Upper lobe of left lung (tissue), 6 donors: ENCODE data around the gene CDR2. TPM values are rescaled to one million over a fixed set of nuclear protein-coding genes. Genes with fewer than 3 reads are reported as not detected.

ENCODE experiments used
- ATAC-seq, 2 donors: fragments of 200-7000 bp; cut with Tn5 transposase; one replicate each; pipeline ENCODE4 v1.9.1; 2022; ENCODE audit warnings: mild to moderate bottlenecking in 2 of 2, moderate library complexity in 2 of 2; ENCODE audit not compliant: low FRiP score in 2 of 2
- DNase-seq, 2 donors: peaks; one replicate each; pipeline ENCODE4 v3.0.0-alpha.2; 2019 to 2020
- H3K27ac ChIP-seq, 4 donors: fragments of 200-600 bp; sonication (generic); one replicate each; pipeline ENCODE4 v1.5.1; 2016 to 2019
- H3K27me3 ChIP-seq, 4 donors: fragments of 200-600 bp; sonication (generic); one replicate each; pipeline ENCODE4 v1.5.1; 2017 to 2019
- H3K36me3 ChIP-seq, 4 donors: fragments of 200-600 bp; sonication (generic); one replicate each; pipeline ENCODE4 v1.5.1; 2016 to 2019
- H3K4me1 ChIP-seq, 4 donors: fragments of 200-600 bp; sonication (generic); one replicate each; pipeline ENCODE4 v1.5.1; 2018 to 2019
- H3K4me3 ChIP-seq, 4 donors: fragments of 200-600 bp; sonication (generic); one replicate each; pipeline ENCODE4 v1.5.1; 2017 to 2019; ENCODE audit warnings: mild to moderate bottlenecking in 2 of 4, moderate library complexity in 1 of 4
- H3K9me3 ChIP-seq, 4 donors: fragments of 200-600 bp; sonication (generic); one replicate each; pipeline ENCODE4 v1.5.1; 2018 to 2019
- EP300 ChIP-seq, 4 donors: sonication (generic); formaldehyde crosslinking; IDR thresholded peaks; one replicate each; pipeline ENCODE4 v1.5.1; 2017; ENCODE audit warnings: antibody characterized with exemption in 4 of 4, control low read depth in 2 of 4
- POLR2A ChIP-seq, 4 donors: fragments of 450-650 bp; IDR thresholded peaks; one replicate each; pipeline ENCODE4 v1.5.1; 2016 to 2017; ENCODE audit warnings: antibody characterized with exemption in 4 of 4, mild to moderate bottlenecking in 2 of 4
- POLR2AphosphoS5 ChIP-seq, 2 donors: sonication (generic); formaldehyde crosslinking; IDR thresholded peaks; one replicate each; pipeline ENCODE4 v1.5.1; 2017; ENCODE audit warnings: antibody characterized with exemption in 2 of 2
- WGBS, 2 donors: methylation state at CpG; one replicate each; pipeline ENCODE4 v1.1.5; 2017 to 2018; 5-methylcytosine and 5-hydroxymethylcytosine counted together
- total RNA-seq, 6 donors: library from RNA; depleted of rRNA in 4 of 6; stranded (reverse); fragments of >200 nt in 4 of 6; gene quantifications; one replicate each; pipeline versions ENCODE4 v1.1.0 to v1.2.1, GENCODE V29; 2016 to 2021
- TF ChIP-seq, protein P1 (sequence below), 6 experiments: fragments of 450-650 bp in 4 of 6; fragments of 200-600 bp in 2 of 6; sonication (generic) in 2 of 6; IDR thresholded peaks; one replicate each; pipeline ENCODE4 v1.5.1; 2016 to 2019; ENCODE audit warnings: antibody characterized with exemption in 6 of 6
- donor health status: DM: no; HTN: no; CAD: no; lungs with moderate emphysema.
- donor health status: DM: no; HTN: yes; CAD: no; lungs with severe emphysema.

The CDR2 gene
- 10 to 100 TPM; 16.3 to 27.5 (median 19.4) TPM for total RNA-seq

DNA sequence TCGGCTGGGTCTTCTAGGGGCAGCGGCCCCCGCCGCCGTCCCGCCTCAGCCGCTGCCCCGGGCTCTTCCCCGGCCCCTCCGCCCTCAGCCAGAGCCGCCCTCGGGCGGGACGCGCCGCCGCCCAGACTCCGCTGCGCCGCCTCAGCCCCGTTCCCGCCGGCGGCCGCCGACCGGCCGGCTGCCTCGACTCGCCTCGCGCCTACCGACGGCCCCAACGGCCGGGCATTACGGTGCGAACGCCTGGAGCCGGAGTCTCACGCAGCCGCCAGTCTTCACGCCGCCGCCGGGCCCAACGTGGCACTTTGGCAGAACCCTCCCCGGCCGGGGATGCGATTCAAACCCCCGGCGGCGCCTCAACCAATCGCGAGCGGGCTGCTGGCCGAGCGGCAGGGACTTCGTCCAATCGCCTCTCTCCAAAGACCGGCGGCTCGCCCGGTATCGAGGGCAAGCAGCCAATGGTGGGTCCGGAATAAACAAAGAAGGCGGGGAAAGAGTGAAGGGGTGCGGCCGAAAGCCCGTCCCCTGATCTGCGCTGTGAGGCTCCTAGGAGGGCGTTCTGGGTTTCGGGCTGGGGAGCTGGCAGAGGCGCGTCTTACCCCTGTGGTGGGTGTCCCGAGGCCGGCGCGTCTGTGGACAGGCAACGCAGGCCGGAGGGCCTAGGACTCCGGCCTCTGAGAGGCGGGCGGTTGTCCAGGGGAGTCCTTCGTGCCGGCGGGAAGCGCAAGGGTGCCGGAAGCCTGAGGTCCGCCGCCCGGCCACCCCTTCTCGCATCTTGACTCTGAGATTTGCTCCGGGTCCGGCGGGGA lies at the start of gene CDR2:
TSS of gene CDR2 (minus strand) at position 309 of the 806 bp plus-strand sequence. CDS start 310 bp downstream, outside the sequence.
- DNase-seq (peak; percentile 97 to 100), ATAC-seq (peak; percentile 97 to 98)
- Histone ChIP-seq H3K27ac (peak within 1 kb of the TSS; percentile 82 to 88 (median 86)), H3K27me3 (no peaks in the 10 kb centered on the region), H3K9me3 (no peaks in the 10 kb centered on the region), H3K36me3 (no peaks in the 10 kb centered on the region), H3K4me1 (peaks cover 36 to 52% (median 38%) of the 10 kb centered on the region in 4 donors), H3K4me3 (peak within 1 kb of the TSS; percentile 71 to 91 (median 87))
- TF ChIP-seq, protein P1, sequence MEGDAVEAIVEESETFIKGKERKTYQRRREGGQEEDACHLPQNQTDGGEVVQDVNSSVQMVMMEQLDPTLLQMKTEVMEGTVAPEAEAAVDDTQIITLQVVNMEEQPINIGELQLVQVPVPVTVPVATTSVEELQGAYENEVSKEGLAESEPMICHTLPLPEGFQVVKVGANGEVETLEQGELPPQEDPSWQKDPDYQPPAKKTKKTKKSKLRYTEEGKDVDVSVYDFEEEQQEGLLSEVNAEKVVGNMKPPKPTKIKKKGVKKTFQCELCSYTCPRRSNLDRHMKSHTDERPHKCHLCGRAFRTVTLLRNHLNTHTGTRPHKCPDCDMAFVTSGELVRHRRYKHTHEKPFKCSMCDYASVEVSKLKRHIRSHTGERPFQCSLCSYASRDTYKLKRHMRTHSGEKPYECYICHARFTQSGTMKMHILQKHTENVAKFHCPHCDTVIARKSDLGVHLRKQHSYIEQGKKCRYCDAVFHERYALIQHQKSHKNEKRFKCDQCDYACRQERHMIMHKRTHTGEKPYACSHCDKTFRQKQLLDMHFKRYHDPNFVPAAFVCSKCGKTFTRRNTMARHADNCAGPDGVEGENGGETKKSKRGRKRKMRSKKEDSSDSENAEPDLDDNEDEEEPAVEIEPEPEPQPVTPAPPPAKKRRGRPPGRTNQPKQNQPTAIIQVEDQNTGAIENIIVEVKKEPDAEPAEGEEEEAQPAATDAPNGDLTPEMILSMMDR (IDR thresholded peaks at IDR 0.05), result no peak
- TF ChIP-seq POLR2AphosphoS5 (IDR thresholded peaks at IDR 0.05) (peak in 1 of 2 donors; percentile 88), EP300 (IDR thresholded peaks at IDR 0.05) (no peak), POLR2A (IDR thresholded peaks at IDR 0.05) (peak in 3 of 4 donors; percentile 77 to 94 (median 78))
- 1% methylated on average over 25 to 38 of the region's 96 CpGs for WGBS, 2 donors

DNA sequence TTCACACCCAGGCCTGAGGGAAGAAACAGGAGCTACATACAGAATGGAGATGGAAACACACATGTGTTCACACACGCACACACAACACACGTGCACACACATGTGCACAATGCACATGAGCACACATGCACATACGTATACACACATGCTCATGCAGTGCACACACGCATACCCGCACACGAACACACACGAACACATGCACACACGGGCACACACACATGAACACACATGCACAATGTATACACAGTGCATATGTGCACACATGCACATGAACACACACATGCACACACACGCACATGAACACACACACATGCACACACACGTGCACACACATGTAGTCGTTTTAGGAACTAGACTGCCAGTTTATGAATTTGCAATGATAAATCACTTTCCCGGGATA lies 49.3 kb upstream of the CDR2 start:
- 86 to 88% methylated on average over 12 of the region's 12 CpGs for WGBS, 2 donors
- Histone ChIP-seq H3K9me3 (no peaks in the 10 kb centered on the region), H3K36me3 (peaks cover 12 to 42% (median 31%) of the 10 kb centered on the region in 4 donors), H3K27me3 (no peaks in the 10 kb centered on the region), H3K27ac (peak overlapping the region in 2 of 4 donors; percentile 58 to 83), H3K4me3 (peak overlapping the region in 1 of 4 donors; percentile 28), H3K4me1 (peaks cover 6 to 20% (median 9%) of the 10 kb centered on the region in 4 donors)
- DNase-seq (no peak), ATAC-seq (no peak)
- TF ChIP-seq POLR2A (IDR thresholded peaks at IDR 0.05), result no peak
- no peak for TF ChIP-seq EP300 (IDR thresholded peaks at IDR 0.05)
- no peak for TF ChIP-seq POLR2AphosphoS5 (IDR thresholded peaks at IDR 0.05)
- TF ChIP-seq, protein P1 (IDR thresholded peaks at IDR 0.05), result no peak

DNA sequence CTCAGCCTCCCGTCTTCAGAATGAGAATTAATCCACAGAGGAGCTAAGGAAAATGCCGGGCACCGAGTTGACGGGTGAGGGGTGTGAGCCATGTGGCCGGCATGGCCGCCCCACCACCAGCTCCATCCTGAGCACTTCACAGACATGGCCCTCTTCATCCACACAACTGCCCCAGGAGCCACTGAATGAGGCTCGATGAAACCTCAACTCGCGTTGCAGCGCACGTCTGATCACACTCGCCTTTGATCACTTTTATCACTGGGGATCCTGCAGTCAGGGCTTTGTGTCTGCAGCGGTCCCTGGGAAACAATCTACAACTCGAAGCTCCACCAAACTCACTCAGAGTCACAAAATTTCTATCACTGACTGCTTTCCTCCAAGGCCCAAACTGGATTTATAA lies 46.7 kb upstream of the CDR2 start:
- no peaks in the 10 kb centered on the region for H3K9me3 ChIP-seq
- DNase-seq (no peak), ATAC-seq (peak in 1 of 2 donors; percentile 12)
- H3K27ac ChIP-seq, result no peak overlapping the region
- H3K4me3 ChIP-seq, result no peak overlapping the region
- H3K36me3 ChIP-seq, result peaks cover 6 to 25% (median 16%) of the 10 kb centered on the region in 4 donors
- no peaks in the 10 kb centered on the region for H3K27me3 ChIP-seq
- TF ChIP-seq, protein P1 (IDR thresholded peaks at IDR 0.05), result no peak
- TF ChIP-seq EP300 (IDR thresholded peaks at IDR 0.05) (no peak), POLR2AphosphoS5 (IDR thresholded peaks at IDR 0.05) (no peak), POLR2A (IDR thresholded peaks at IDR 0.05) (no peak)
- peaks cover 6 to 20% (median 9%) of the 10 kb centered on the region in 4 donors for H3K4me1 ChIP-seq
- WGBS, 2 donors, result 95% methylated on average over 14 of the region's 14 CpGs

DNA sequence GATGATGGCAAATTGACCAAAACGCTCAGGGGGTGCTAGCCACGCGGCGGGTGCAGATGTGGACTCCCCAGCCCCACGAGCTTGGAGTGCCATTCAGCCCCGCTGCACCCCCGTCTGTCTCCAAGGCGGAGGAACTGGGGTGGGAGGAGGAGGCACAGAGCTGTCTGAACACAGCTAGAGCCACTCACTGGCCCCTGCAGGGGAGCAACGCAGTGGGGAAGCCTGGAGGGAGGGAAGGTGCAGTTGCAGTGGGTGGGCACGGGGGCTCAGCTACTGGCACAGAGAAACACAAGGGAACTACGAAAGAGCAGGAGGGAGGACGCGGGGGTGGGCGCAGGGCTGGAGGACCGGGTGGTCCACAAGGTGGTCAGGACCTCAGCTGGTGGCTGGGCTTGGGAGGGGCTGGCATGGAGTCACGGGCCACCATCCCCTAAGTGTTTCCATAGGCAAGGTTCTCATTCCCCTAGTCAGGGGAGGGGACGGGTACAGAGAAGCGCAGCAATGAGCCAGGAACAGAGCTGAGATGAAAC lies 46.3 kb upstream of the CDR2 start:
- peaks cover 6 to 25% (median 18%) of the 10 kb centered on the region in 4 donors for H3K36me3 ChIP-seq
- no peaks in the 10 kb centered on the region for H3K27me3 ChIP-seq
- DNase-seq (peak in 1 of 2 donors; percentile 53), ATAC-seq (peak in 1 of 2 donors; percentile 31)
- H3K4me3 ChIP-seq, result no peak overlapping the region
- H3K9me3 ChIP-seq, result no peaks in the 10 kb centered on the region
- H3K27ac ChIP-seq, result no peak overlapping the region
- no peak for TF ChIP-seq EP300 (IDR thresholded peaks at IDR 0.05)
- TF ChIP-seq, protein P1 (IDR thresholded peaks at IDR 0.05), result no peak
- TF ChIP-seq POLR2AphosphoS5 (IDR thresholded peaks at IDR 0.05), result no peak
- WGBS, 2 donors, result 98 to 99% methylated on average over 11 to 18 of the region's 18 CpGs
- H3K4me1 ChIP-seq, result peaks cover 6 to 19% (median 9%) of the 10 kb centered on the region in 4 donors
